Omental fat pad (tissue), 4 donors: ENCODE results near the gene NAIF1. TPM values are rescaled to one million over a fixed set of nuclear protein-coding genes. Genes with fewer than 3 reads are reported as not detected.

Experiments
- ATAC-seq: fragments of 150-250 bp; one replicate; pipeline ENCODE4 v1.9.1; 2016; ENCODE audit warnings: mild to moderate bottlenecking, moderate library complexity; ENCODE audit not compliant: low FRiP score
- DNase-seq: peaks from one replicate; pipeline ENCODE4 v3.0.0-alpha.2; 2019; ENCODE audit warnings: low spot score
- total RNA-seq, 4 donors: library from RNA; depleted of rRNA; stranded (reverse); fragments of >200 nt; gene quantifications; one replicate each; pipeline ENCODE4 v1.1.0, GENCODE V29; 2016
- TF ChIP-seq, protein P1 (sequence below), 3 donors: fragments of 450-650 bp; IDR thresholded peaks; one replicate each; pipeline ENCODE4 v1.5.1; 2016 to 2017; ENCODE audit warnings: antibody characterized with exemption in 3 of 3, mild to moderate bottlenecking in 3 of 3, moderate library complexity in 2 of 3

NAIF1 gene
- total RNA-seq, 4 donors from 2014 or later: 5.3 to 13.1 (median 6.7) TPM

- DNase-seq (no peak), ATAC-seq (no peak)
- TF ChIP-seq, protein P1, sequence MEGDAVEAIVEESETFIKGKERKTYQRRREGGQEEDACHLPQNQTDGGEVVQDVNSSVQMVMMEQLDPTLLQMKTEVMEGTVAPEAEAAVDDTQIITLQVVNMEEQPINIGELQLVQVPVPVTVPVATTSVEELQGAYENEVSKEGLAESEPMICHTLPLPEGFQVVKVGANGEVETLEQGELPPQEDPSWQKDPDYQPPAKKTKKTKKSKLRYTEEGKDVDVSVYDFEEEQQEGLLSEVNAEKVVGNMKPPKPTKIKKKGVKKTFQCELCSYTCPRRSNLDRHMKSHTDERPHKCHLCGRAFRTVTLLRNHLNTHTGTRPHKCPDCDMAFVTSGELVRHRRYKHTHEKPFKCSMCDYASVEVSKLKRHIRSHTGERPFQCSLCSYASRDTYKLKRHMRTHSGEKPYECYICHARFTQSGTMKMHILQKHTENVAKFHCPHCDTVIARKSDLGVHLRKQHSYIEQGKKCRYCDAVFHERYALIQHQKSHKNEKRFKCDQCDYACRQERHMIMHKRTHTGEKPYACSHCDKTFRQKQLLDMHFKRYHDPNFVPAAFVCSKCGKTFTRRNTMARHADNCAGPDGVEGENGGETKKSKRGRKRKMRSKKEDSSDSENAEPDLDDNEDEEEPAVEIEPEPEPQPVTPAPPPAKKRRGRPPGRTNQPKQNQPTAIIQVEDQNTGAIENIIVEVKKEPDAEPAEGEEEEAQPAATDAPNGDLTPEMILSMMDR (IDR thresholded peaks at IDR 0.05): no peak
These were observed 3.8 kb upstream of the NAIF1 start for GRCh38 chr9:128070874-128071273.

DNA sequence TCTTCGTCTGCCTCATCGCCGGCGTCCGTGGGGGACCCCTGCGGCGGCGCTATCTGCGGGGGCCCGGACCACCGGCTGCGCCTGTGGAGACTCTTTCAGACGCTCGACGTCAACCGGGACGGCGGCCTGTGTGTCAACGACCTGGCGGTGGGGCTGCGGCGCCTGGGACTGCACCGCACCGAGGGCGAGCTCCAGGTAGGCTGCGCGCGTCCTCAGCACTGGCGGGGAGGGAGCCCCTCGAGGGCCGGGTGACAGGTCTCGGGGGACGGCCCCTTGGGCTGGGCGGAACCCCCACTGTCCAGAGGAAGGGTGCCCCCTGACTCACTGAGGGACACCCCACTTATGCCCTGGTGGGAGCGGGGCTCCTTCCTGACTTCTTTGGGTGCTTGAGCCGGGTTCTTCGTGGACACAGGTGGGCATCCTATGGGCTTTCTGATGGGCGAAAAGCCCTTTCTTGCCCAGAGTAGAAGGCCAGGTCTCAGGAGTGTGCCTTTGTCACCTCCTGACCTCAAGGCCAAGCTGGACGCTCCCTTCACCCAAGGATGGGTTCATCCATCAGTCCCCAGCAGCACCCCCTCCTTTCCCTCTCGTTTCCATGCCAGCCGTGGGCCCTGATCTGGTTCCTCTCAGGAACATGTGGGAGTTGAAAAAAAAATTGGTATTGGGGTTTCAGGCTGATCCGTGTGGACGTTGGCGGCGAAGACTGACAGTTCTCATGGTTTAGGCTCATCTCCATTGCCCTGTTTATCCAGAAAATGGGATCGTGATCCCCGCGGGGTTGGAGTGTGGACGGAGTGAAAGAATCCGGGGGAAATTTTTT, 1.5 kb upstream of the NAIF1 start:
- no peak for DNase-seq
- TF ChIP-seq, protein P1 (IDR thresholded peaks at IDR 0.05): no peak
- peak; percentile 0 for ATAC-seq

DNA sequence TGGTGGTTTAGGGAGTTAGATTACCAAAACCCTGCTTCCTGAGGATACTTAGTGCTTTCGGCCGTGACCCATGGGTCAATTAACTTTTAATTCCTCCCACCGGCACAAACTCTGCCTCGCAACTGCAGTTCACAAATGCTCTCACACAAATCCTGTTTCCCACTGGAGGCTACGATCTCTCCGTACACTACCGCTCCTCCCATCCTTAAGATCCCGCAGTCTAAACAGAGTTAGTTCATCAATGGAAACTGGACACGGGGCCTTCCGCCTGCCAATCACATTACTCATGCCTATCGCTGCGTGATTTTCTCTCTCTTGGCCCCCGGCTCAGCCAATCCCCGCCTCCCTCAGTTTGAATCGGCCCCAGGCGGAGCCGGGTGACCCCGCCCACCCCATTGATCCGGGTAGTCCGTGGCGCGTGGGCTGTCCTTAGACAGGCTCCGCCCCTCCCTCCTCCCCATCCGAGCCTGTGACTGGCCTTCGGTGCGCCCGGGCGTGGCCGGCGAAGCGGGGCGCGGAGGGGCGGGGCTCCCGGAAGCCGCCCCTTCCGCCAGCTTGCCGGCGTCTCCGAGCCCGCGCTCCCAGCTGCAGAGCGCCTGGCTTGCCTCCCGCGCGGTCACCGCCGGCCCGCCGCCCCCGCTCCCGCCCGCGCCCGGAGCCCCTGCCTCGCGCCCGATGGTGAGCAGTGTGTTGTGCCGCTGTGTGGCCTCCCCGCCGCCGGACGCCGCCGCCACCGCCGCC, 695 bp upstream of the NAIF1 start, which contains the start of gene SLC25A25:
SLC25A25 (plus strand) TSS at position 588 of the 741 bp plus-strand sequence; CDS start at position 676, 88 bp downstream.
- ATAC-seq: peak; percentile 94
- peak; percentile 99 for DNase-seq
- TF ChIP-seq, protein P1 (IDR thresholded peaks at IDR 0.05): no peak

- no peak for DNase-seq
- no peak for ATAC-seq
- TF ChIP-seq, protein P1 (IDR thresholded peaks at IDR 0.05): no peak
These were observed 1.0 kb downstream of the NAIF1 start for GRCh38 chr9:128065907-128066712.

DNA sequence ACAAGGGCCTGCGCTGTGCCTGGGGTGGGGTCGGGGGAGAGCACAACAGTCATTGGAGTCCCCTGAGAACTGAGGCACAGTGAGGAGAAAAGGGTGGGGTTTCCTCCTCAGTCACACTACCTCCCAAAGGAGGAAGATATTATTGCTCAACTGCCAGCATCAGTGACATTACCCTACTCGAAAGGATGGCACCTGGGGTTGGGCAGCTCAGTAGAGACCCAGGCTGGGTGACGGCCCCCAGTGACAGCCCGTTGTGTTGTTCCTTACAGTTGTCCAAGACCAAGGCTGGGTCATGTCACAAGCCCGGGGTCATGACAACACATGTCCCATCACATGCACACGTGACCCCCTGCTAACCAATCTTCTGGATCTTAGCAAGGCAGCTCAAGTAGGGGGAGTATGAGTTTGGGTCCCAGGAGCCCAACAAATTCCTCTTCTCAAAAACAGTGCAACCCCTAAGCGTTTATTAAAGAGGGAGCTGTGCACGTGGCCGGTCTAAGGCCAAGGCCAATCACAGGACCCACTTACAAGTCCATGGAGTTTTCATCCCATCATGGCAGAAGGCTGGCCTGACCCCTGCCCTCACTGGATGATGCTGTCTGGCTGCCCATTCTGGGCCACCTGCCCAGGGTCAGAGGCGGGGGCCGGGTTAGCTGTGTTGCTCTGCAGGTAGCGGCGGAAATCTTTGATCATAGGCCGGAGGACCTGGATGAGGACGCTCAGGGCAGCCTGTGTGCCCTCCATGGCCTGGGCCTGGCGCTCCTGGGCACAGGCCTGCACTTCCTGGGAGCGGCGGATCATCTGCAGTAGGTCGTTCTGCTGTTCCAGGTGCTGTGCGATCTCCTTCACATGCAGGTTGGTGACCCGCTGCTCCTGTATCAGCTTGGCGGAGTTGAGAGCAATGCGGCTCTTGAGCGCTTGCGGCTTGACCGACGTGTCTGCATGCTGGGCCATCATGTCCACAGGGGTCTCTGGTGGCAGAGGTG, 4.0 kb downstream of the NAIF1 start:
- DNase-seq (no peak), ATAC-seq (no peak)
- TF ChIP-seq, protein P1 (IDR thresholded peaks at IDR 0.05): no peak

GRCh38 chr9:128062279-128062678, 4.8 kb downstream of the NAIF1 start:
- TF ChIP-seq, protein P1 (IDR thresholded peaks at IDR 0.05): no peak
- ATAC-seq: no peak

More at GRCh38 chr9:128062279-128062678, 4.8 kb downstream of the NAIF1 start:
- no peak for DNase-seq
